ENCODE data around the gene CHRNA9. TPM values are rescaled to one million over a fixed set of nuclear protein-coding genes. Genes with fewer than 3 reads are reported as not detected.
"Not testable (repeated sequence)": the region's sequence is repeated elsewhere in the genome, so short reads cannot be mapped to it uniquely, and the experiment has no call there.

The CHRNA9 gene
- total RNA-seq, 1 experiment from 2014 or later: 1.2 TPM

DNA sequence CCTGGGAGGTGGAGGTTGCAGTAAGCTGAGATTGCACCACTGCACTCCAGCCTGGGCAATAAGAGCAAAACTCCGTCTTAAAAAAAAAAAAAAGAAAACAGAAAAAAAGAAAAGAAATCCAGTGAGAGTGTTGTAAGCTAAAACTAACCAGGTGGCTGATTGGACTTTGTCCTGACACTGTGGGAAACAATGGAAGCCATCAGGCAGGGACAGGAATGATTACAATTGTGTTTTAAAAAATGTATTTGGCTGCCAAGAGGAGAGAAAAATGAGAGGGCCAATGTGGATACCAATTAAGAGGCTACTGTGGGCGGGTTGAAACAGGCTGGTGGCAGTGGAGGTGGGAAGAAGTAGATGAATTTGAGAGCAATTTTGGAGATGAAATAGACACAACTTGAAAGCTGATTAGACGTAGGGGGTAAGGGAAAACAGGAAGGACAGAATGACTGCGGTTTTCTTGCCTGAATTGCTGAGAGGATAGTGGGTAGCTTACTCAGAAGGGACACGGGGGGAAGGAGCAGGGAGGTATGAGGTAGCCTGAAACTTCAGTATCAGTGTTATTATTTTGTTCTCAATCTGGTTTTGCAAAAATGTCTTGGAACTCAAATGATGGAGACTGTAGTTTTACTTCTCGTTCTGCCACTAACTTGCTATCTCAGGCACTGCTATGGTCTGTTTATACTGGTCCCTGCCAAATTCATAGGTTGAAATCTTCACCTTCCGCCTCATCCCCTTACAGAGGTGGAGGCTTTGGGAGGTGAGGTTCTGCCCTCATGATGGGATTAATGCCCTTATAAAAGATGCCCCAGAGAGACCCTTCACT, 45.6 kb upstream of the CHRNA9 start (continued):
- TF ChIP-seq AFF4 (CRISPR knock-in tag; IDR thresholded peaks at IDR 0.05; ENCODE audit: borderline replicate concordance) (no peak), ZBTB43 (CRISPR knock-in tag; IDR thresholded peaks at IDR 0.05) (no peak)

DNA sequence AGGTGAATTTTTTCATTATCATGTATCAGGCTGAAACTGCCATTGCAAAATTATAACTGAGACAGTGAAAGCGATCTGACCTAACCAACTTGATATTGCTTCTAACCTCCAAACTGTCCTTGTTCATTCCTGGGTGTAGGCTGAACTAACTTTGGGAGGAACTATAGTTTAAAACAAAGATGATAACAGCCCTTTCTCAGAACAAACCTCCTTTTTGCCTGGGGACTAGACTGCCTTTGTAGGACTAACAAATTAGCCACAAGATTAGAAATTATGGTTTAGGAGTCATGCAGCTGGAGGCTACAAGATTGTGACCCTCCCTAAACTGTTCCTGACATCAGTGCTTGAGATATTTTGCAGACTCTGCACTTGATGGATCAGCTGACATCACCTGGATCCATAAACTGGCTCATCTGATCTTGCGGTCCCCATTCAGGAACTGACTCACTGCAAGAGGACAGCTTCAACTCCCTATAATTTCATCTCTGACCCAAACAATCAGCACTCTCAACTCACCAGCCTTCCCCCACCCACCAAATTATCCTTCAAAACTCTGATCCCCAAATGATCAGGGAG, 44.4 kb upstream of the CHRNA9 start:
- H3K4me1 Mint-ChIP-seq: peaks cover 11% of the 10 kb centered on the region
- POLR2A ChIA-PET; CTCF ChIA-PET; H3K27ac Mint-ChIP-seq; H3K4me3 Mint-ChIP-seq; H3K36me3 Mint-ChIP-seq; ATAC-seq; H3K9me3 Mint-ChIP-seq; DNase-seq (ENCODE audit: low spot score): not testable (repeated sequence)
- H3K27me3 Mint-ChIP-seq (ENCODE audit: low read depth): peaks cover 10% of the 10 kb centered on the region

- peaks cover 5% of the 10 kb centered on the region; the same call in 1 of the 2 replicates for H3K27me3 Mint-ChIP-seq (ENCODE audit: low read depth)
- no peak overlapping the region for H3K4me3 Mint-ChIP-seq
- TF ChIP-seq ATF2 (CRISPR knock-in tag; IDR thresholded peaks at IDR 0.05; ENCODE audit: borderline replicate concordance, low read depth) (no peak), USF2 (CRISPR knock-in tag; IDR thresholded peaks at IDR 0.05) (peak; percentile 94), ZNF532 (CRISPR knock-in tag; IDR thresholded peaks at IDR 0.05; ENCODE audit: borderline replicate concordance) (peak; percentile 52; the same call in 1 of the 2 replicates), ELF4 (CRISPR knock-in tag; IDR thresholded peaks at IDR 0.05; ENCODE audit: low read depth) (no peak), USF1 (CRISPR knock-in tag; IDR thresholded peaks at IDR 0.05) (peak; percentile 95)
- H3K27ac Mint-ChIP-seq: no peak overlapping the region
- ATAC-seq (peak; percentile 93), DNase-seq (ENCODE audit: low spot score) (no peak)
- POLR2A ChIA-PET: interaction anchor here (0.7 kb wide), 1 partner anchor 265 kb away, joined by 5 read pairs; no protein-coding TSS in a partner anchor
- CTCF ChIA-PET: interaction anchor here (0.6 to 2.4 kb wide), 2 partner anchors 25 to 56 kb away, joined by 4 to 10 read pairs; no protein-coding TSS in a partner anchor
- peaks cover 11% of the 10 kb centered on the region for H3K4me1 Mint-ChIP-seq
- peaks cover 9% of the 10 kb centered on the region for H3K9me3 Mint-ChIP-seq
- H3K36me3 Mint-ChIP-seq: peaks cover 4% of the 10 kb centered on the region
Measured at GRCh38 chr4:40292313-40292759, 42.8 kb upstream of the CHRNA9 start.

Data from WTC11 (cell line).